RWPE2 (cell line): ENCODE data around the gene QRFP.

Experiments used
- ATAC-seq: fragments of 200-7000 bp; cut with Tn5 transposase; 3 replicates; pipeline ENCODE4 v1.9.1; 2021; ENCODE audit warnings: low read depth
- DNase-seq: peaks from one replicate; pipeline ENCODE4 v3.0.0-alpha.2; 2020; ENCODE audit warnings: low spot score
- H3K27ac ChIP-seq: fragments of 450-650 bp; 2 replicates; pipeline ENCODE4 v1.5.1; 2017; ENCODE audit warnings: mild to moderate bottlenecking; ENCODE audit not compliant: poor library complexity, severe bottlenecking
- H3K27me3 ChIP-seq: fragments of 250-450 bp; sonication (Bioruptor Pico); 2 replicates; pipeline ENCODE4 v1.5.1; 2021; ENCODE audit warnings: mild to moderate bottlenecking, moderate library complexity; ENCODE audit not compliant: insufficient read depth, poor library complexity, severe bottlenecking
- H3K36me3 ChIP-seq: fragments of 250-450 bp; sonication (Bioruptor Pico); 2 replicates; pipeline ENCODE4 v1.5.1; 2020; ENCODE audit warnings: low read depth, mild to moderate bottlenecking, moderate library complexity
- H3K4me1 ChIP-seq: fragments of 250-450 bp; sonication (Bioruptor Pico); 2 replicates; pipeline ENCODE4 v1.5.1; 2021; ENCODE audit warnings: mild to moderate bottlenecking, moderate library complexity; ENCODE audit not compliant: insufficient read depth, poor library complexity, severe bottlenecking
- H3K4me3 ChIP-seq: fragments of 250-450 bp; sonication (Bioruptor Pico); 2 replicates; pipeline ENCODE4 v1.5.1; 2021; ENCODE audit warnings: mild to moderate bottlenecking, moderate library complexity; ENCODE audit not compliant: severe bottlenecking
- H3K9me3 ChIP-seq: fragments of 250-450 bp; sonication (Bioruptor Pico); 2 replicates; pipeline ENCODE4 v1.5.1; 2021; ENCODE audit warnings: mild to moderate bottlenecking, moderate library complexity; ENCODE audit not compliant: severe bottlenecking
- CTCF ChIP-seq: fragments of 450-650 bp; IDR thresholded peaks from one replicate; pipeline ENCODE4 v1.5.1; 2017; ENCODE audit warnings: mild to moderate bottlenecking, moderate library complexity; ENCODE audit not compliant: poor library complexity, severe bottlenecking

QRFP gene

GRCh38 chr9:130847306-130848217 lies 49.0 kb downstream of the QRFP start:
- Histone ChIP-seq H3K9me3 (peaks cover 3% of the 10 kb centered on the region), H3K36me3 (peaks cover 4% of the 10 kb centered on the region; the same call in 1 of the 2 replicates), H3K4me3 (no peak overlapping the region), H3K27ac (peak overlapping the region; percentile 100), H3K27me3 (no peaks in the 10 kb centered on the region), H3K4me1 (peaks cover 36% of the 10 kb centered on the region)
- DNase-seq, result peak; percentile 85
- ATAC-seq, result peak; percentile 92
- peak; percentile 45 for TF ChIP-seq CTCF

GRCh38 chr9:130846487-130847305 lies 49.9 kb downstream of the QRFP start:
- ATAC-seq (peak; percentile 48), DNase-seq (peak; percentile 81)
- Histone ChIP-seq H3K27ac (peak overlapping the region; percentile 100), H3K4me3 (no peak overlapping the region), H3K36me3 (no peaks in the 10 kb centered on the region), H3K9me3 (peaks cover 3% of the 10 kb centered on the region), H3K27me3 (no peaks in the 10 kb centered on the region), H3K4me1 (peaks cover 36% of the 10 kb centered on the region)
- no peak for TF ChIP-seq CTCF

GRCh38 chr9:130845901-130846481 lies 50.6 kb downstream of the QRFP start:
- Histone ChIP-seq H3K36me3 (no peaks in the 10 kb centered on the region), H3K27ac (peak overlapping the region; percentile 100), H3K4me3 (no peak overlapping the region), H3K4me1 (peaks cover 36% of the 10 kb centered on the region), H3K9me3 (peaks cover 3% of the 10 kb centered on the region), H3K27me3 (no peaks in the 10 kb centered on the region)
- DNase-seq (no peak), ATAC-seq (peak; percentile 7; the same call in 1 of the 3 replicates)
- no peak for TF ChIP-seq CTCF

GRCh38 chr9:130845254-130845653 lies 51.4 kb downstream of the QRFP start:
- Histone ChIP-seq H3K36me3 (no peaks in the 10 kb centered on the region), H3K27me3 (no peaks in the 10 kb centered on the region), H3K4me3 (peak overlapping the region; percentile 1), H3K9me3 (peaks cover 3% of the 10 kb centered on the region), H3K4me1 (peaks cover 36% of the 10 kb centered on the region), H3K27ac (peak overlapping the region; percentile 100)
- no peak for ATAC-seq
- no peak for DNase-seq
- no peak for TF ChIP-seq CTCF
